Vagina (tissue), 1 donor: Measurements from ENCODE around the gene ARL9. TPM values are rescaled to one million over a fixed set of nuclear protein-coding genes. Genes with fewer than 3 reads are reported as not detected.

Experiments used
- total RNA-seq: library from RNA; depleted of rRNA; stranded (reverse); fragments of >200 nt; gene quantifications from one replicate; pipeline ENCODE4 v1.2.3, GENCODE V29; 2016

The ARL9 gene
- total RNA-seq, 1 donor from 2014 or later = not detected

Other genes with a start within 250 kb of the ARL9 start
- gene AASDH, start 118.3 kb upstream of the ARL9 start, total RNA-seq = 6.6 TPM
- 3.7 TPM for gene PPAT, start 70.2 kb upstream of the ARL9 start, total RNA-seq
- gene PAICS, start 69.5 kb upstream of the ARL9 start, total RNA-seq = 30.4 TPM
- gene SRP72, start 38.2 kb upstream of the ARL9 start, total RNA-seq = 57.5 TPM
- 112 TPM for gene HOPX, start 175.5 kb downstream of the ARL9 start, total RNA-seq